Measurements from ENCODE around the gene FRMD3.

DNA sequence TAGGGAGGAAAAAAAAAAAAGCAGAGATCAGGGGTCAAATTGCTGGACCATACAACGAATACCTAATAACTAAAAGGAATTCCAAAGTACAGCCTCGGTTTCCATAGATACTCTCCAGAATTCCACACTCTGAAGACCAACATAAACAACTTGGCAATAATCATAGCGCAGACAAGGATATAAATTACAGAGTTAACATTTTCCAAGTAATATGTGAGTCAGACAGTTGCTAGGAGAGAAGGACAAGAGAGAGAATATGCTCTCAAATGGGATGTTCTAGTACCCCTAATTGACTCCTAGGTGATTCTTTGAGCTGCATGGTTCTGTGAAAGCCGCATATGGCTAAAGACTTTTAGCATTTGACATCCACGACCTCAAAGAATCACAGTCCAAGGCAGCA, 165.2 kb downstream of the FRMD3 start:
- TF ChIP-seq POLR2AphosphoS5 (IDR thresholded peaks at IDR 0.05; ENCODE audit: insufficient read depth, low read depth, low read length) (no peak), EZH2 (IDR thresholded peaks at IDR 0.05; ENCODE audit: borderline replicate concordance, low read depth, low read length, severe bottlenecking) (no peak), MYC (IDR thresholded peaks at IDR 0.05; ENCODE audit: low read depth, low read length) (no peak), JUN (IDR thresholded peaks at IDR 0.05; ENCODE audit: borderline replicate concordance, insufficient read depth, insufficient read length, low read depth) (no peak), POLR2A (IDR thresholded peaks at IDR 0.05; ENCODE audit: low read depth, low read length) (no peak)
- TF ChIP-seq, protein P1, sequence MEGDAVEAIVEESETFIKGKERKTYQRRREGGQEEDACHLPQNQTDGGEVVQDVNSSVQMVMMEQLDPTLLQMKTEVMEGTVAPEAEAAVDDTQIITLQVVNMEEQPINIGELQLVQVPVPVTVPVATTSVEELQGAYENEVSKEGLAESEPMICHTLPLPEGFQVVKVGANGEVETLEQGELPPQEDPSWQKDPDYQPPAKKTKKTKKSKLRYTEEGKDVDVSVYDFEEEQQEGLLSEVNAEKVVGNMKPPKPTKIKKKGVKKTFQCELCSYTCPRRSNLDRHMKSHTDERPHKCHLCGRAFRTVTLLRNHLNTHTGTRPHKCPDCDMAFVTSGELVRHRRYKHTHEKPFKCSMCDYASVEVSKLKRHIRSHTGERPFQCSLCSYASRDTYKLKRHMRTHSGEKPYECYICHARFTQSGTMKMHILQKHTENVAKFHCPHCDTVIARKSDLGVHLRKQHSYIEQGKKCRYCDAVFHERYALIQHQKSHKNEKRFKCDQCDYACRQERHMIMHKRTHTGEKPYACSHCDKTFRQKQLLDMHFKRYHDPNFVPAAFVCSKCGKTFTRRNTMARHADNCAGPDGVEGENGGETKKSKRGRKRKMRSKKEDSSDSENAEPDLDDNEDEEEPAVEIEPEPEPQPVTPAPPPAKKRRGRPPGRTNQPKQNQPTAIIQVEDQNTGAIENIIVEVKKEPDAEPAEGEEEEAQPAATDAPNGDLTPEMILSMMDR (IDR thresholded peaks at IDR 0.05; ENCODE audit: extremely low read depth in 1 of 2, insufficient read depth in 1 of 2, low read depth in 1 of 2, low read length in 2 of 2): no peak
- TF ChIP-seq, protein P2, sequence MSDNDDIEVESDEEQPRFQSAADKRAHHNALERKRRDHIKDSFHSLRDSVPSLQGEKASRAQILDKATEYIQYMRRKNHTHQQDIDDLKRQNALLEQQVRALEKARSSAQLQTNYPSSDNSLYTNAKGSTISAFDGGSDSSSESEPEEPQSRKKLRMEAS (IDR thresholded peaks at IDR 0.05; ENCODE audit: insufficient read depth, insufficient read length): no peak

Data from endothelial cell of umbilical vein (primary cell).